ACHN (cell line): Measurements from ENCODE around the gene KRT85.
"Not testable (repeated sequence)": the region's sequence is repeated elsewhere in the genome, so short reads cannot be mapped to it uniquely, and the experiment has no call there.

ENCODE experiments used
- DNase-seq: peaks from one replicate; pipeline ENCODE4 v3.0.0-alpha.2; 2015
- in situ Hi-C: cut with HindIII; loops from 2 replicates; pipeline ENCODE4 v1.10.0; 2017; ENCODE audit warnings: low sequenced_read_pairs, low pct_ligation_motif_present, low pct_unique_long_range_greater_than_20kb

Gene KRT85

DNA sequence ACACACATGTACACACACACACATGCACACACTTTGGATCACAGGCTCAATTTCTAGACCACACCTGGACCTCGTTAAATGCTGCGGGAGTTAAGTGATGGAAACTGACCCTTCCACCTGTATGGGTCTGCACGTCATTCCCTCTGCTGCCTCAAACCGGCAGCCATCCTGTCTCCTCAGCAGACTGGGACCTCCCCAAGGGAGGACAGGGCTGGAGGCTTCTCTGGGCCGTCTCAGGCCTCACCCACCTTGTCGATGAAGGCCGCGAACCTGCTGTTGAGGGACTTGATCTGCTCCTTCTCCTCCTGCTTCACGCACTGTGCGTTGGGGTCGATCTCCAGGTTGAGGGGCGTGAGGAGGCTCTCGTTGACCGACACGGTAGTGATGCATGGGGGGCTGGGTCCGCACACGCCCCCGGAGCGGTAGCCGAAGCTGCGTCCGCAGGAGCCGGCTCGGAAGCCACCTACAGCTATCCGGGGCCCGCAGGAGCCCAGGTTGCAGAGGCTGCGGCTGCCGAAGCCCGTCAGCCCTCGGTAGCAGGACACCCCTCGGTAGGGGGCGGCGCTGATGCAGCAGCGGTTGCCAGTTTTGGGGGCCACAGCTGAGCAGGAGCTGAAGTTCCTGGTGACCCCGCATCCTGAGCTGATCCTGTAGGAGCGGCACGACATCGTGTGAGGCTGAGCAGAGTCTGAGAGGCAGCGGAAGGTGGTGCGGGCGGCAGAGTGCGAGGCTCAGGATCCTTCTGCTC is at the start of gene KRT85:
KRT85 (minus strand) TSS at position 744 of the 748 bp plus-strand sequence; CDS start at position 668, 76 bp downstream.
- in situ Hi-C loops: loop anchor here (25.0 kb wide), 1 partner anchor 620 kb away; no protein-coding TSS in a partner anchor

DNA sequence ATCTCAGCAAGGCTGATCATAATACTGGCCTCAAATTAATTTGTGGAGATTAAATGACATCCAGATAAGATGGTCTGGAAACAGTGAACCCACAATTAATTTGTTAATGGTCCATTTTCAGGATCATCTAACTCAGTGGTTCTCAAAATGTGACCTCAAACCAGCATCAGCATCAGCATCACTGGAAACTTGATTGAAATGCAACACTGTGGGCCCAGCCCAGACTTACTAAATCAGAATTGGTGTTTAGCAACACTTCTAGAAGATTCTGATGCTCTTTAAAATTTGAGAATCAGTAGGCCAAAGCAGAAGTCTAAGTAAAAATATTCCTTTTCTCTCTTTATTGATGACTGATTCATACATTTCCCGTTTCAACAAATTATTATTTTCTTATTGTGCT is 49.5 kb upstream of the KRT85 start:
- no peak for DNase-seq
- in situ Hi-C loops: no loop called here

More for the DNA sequence above, at the start of gene KRT85:
- no peak for DNase-seq

DNA sequence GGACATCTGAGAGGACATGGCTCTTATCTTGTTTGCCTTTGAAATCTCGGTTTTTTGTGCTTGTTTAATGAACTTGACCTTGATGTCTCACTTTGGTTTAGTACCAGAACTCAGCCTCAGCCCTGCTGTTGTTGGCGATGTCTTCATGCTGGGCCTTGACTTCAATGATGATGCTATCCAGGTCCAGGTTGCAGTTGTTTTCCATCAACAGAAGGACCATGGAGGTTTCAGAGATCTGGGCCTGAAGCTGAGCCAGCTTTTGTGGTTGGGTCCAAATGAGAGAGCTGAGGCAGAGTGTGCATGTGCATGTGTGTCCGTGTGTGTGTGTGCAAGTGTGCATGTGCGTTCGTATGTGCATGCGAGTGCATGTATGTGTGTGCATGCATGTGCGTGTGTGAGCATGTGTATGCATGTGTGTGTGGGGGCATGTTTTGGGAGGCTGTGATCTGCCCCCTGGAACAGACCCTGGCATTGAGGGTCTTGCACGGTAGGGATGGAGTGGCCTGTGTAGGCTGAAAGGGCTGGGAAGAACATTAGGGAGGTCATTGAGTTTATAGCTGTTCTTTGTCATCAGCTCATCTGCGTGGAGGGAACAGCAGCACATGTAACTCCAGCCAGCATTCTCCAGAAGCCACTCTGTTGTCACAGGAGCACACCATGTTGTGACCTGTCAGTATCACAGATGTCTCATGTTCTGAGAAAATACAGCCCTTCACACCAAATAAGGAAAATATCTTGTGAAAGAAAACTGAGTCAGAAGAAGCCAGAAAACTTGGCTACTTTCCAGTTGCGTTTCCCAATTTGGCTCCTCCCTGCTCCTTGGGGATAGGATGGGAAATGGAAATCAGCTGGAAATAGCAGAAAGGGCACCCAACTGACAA is 48.8 kb upstream of the KRT85 start:
- DNase-seq: no peak
- in situ Hi-C loops: no loop called here

DNA sequence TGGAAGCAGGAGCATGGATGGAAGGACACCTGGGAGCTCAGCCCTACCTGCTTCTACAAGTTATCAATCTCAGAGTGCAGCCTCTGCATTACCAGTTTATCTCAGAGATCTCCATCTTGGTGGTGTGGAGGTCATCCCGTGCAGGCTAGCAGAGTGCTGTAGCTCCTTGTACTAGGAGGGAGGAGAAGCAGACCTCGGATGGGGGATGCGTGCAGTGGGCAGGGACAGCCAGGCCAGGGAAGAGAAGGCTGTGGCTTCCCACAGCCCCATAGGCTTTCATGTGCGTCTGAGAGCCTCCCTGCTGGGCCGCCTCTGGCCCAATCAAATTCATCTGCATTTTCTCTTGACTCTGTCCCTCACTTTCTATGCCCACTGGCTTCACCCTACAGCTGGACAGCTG is 47.7 kb upstream of the KRT85 start:
- in situ Hi-C loops: no loop called here

DNA sequence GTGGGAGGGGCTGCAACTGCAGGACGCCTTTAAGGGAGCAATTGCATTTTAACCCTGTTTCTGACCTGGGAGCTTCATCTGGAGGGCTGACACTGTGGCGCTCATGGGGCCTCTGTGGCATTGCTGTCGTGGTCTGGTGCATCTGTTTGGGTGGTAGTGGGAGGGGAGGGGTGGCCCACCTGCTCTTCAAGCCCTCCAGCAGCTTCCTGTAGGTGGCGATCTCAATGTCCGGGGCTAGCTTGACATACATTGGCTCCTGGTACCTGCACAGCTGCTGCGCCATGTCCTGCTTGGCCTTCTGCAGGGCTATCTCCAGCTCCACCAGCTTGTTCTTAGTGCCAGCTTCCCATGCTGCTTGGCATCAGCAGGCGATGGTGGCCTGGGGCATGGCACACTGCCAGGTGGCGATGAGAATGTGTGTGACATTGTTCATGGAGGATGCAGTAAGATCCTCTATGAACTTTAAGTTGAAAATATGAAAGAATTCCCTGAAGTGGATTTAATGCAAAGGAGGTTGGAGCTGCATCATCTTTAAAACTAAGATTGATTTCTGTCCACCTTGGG is 46.6 kb upstream of the KRT85 start:
- DNase-seq: no peak
- in situ Hi-C loops: no loop called here

More for the DNA sequence above, 47.7 kb upstream of the KRT85 start:
- no peak for DNase-seq

DNA sequence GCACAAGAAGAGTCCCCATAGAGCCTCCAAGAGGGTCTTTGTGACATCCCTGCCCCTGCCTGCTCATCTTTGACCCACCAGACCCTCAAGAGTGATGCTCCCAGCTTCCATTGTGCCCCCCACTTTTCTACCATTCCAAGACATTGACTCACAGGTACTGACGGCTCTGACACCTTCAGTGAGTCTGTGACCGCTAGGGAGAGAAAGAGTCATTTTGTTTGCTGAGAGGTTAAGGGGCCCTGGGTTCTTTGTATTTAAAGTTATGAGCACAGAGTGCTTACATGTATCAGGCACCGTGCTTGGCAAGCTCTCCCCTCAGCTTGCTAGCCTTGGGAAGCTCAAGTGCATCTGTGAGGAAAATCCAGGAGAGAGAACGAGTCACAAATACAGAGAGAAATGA is 45.9 kb upstream of the KRT85 start:
- in situ Hi-C loops: no loop called here
- DNase-seq: no peak

DNA sequence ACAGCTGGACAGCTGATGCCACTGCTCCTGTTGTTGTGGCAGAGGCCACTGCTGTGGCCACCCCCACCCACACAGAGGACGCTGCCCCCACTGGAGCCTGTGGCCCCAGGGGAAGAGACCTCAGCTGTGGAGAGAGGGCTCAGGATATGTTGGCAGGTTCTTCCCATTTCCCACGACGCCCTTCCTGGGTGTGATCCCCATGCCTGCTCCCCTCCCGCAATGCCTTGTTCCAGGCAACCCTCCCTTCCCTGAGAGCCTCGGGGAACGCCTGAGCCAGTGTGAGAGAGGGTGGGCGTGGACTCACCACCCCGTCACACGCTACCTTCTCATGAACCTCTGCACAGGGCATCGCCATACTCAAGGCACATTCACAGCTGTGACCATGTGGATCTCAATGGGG is 44.5 kb upstream of the KRT85 start:
- DNase-seq: no peak
- in situ Hi-C loops: no loop called here

DNA sequence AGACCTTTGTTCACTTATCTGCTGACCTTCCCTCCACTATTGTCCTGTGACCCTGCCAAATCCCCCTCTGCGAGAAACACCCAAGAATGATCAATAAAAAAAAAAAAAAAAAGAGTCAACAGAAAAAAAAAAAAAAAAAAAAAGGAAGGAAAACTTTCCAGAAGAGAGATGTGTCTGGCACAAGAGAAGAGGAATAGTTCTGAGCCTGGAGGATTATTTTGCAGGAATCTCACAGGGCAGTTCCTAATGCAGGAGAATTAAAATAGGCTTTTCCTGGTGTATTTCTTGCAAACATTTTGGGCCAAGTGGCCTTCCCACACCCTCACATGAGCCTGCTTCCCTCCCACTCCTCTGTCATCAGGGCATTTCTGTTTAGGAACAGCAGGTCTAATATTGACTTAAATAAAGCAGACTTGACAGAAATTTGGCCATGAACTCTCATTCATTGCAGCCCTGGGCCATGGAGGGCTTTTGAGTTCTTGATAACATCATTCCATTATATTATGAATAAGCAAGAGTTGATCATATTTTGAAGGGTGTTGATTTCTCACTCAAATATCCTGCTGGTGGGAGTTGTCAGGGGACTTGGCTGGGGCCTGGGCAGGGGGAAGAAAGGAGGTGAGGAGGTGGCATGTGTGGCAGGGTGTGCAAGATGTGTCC is 43.4 kb upstream of the KRT85 start:
- in situ Hi-C loops, DNase-seq: not testable (repeated sequence)

DNA sequence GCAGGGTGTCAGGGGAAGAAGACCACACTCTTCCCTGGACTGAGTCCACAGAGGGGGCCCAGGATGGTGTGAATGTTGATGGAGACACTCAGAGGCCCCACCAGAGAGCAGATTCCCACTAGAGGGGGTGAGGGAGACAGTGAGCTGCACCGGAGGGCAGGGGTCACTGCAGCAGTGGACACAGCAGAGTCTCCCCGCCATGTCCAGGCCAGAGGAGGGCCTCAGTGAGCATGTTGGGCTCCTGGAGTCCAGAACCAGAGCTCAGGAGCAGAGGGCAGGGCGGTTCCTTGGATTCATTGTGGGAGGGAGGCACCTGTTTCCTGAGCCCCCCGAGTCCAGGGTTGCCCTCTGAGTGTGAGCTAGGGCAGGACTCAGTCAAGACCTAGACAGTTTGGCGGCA is 40.6 kb upstream of the KRT85 start:
- DNase-seq: no peak
- in situ Hi-C loops: no loop called here

DNA sequence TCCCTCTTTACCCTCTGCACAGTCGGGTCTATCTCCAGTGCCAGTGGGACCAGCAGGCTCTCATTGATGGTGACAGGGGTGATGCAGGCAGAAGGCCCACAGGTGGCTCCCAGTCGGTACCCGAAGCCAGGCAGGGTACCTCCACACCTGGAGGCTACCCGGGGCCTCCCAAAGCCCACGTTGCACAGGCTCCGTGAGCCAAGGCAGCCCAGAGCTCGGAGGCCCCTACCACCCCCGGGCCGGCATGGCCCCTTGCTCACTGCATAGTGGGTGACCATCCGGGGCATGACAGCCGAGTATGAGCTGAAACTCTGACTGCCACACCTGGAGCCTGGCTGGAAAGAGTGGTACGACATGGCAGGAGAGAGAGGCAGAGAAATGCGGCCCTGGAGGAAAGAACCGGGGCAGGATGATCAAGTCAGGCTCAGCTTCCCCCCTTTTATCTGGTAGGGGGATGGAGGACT is 38.7 kb upstream of the KRT85 start, which contains the start of gene KRT82:
KRT82 (minus strand) TSS at position 414 of the 464 bp plus-strand sequence; CDS start at position 356, 58 bp downstream.
- in situ Hi-C loops: no loop called here
- DNase-seq: no peak

DNA sequence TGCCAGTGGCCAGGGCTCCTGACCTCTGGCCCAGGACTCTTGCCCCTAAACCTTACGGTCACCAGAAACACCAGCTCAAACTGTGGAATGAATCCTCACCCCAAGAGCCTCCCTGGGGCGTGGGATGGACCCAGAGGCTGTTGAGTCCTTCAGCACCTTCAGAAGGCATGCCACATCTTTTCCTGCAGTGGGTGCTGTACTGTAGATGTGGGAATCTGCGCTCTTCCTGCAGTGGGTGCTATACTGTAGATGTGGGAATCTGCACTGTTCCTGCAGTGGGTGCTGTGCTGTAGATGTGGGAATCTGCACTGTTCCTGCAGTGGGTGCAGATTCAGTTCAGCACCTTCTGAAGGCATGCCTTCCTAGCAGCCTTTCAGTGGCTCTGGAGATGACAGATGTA is 37.7 kb upstream of the KRT85 start:
- DNase-seq: peak; percentile 12
- in situ Hi-C loops: no loop called here

DNA sequence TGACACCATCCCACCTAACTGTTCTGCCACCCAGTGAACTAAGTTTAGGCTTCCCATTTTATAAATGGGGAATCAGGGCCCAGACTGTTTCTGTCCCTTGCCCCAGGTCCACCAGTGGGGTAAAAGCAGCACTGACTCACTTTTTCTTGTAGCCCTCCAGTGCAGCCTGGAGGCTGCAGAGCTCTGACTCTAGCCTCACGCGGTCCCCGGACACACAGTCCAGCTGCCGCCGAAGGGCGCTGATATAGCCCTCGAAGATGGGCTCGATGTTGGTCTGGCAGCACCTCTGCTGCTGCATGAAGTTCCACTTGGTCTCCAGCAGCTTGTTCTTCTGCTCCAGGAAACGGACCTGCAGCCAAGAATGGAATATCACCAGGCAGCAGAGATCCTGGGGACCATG is 36.3 kb upstream of the KRT85 start:
- in situ Hi-C loops: no loop called here

DNA sequence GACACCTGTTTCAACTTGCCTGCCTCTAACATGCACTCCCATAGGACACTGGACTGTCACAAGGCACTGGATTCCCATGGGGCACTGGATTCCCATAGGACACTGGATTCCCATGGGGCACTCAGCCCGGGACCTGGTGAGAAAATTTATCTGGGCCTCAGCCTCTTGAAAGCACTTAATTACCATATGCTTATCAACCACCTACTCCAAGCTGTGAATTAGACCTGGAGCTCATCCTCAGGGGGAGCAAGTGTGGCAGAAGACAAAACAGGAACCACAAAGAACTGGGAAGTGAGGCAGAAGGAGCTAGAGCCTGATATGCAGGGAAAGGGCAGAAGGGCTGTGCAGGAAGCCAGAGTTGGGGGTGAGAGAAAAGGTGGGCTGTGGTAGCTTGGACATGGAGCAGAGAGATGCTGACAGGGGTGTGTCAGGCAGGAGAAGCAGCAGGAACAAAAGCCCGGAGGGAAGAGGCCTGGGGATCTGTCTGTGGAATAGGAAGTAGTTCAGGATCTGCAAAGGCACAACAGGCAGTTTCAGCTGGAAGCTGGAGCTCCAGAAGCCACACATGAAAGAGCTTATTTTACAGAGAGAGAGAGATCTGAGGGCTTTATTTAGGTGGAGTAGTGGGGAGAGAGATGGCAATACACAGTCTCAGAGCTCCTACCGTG is 35.7 kb upstream of the KRT85 start:
- in situ Hi-C loops: no loop called here
- DNase-seq: no peak

More for the DNA sequence above, 36.3 kb upstream of the KRT85 start:
- DNase-seq: no peak

DNA sequence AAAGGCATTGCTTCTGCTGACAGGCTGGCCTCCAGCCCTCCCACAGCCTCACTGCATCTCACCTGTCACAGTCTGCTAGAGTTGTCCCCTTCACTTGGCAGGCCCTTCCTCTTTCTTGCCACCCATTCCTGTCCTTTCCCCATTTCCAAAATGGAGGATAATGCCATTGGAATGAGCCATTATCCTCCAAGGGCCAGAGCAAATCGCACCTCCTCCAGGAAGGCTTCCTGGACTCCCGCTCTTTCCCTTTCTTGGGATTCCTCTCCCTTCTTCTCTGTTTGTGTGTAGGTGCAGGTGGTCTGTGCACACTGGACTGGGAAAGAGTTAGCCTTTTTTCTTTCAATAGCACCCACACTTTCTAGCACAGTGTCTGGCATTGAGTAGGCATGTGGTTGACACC is 35.1 kb upstream of the KRT85 start:
- in situ Hi-C loops: no loop called here
- no peak for DNase-seq

DNA sequence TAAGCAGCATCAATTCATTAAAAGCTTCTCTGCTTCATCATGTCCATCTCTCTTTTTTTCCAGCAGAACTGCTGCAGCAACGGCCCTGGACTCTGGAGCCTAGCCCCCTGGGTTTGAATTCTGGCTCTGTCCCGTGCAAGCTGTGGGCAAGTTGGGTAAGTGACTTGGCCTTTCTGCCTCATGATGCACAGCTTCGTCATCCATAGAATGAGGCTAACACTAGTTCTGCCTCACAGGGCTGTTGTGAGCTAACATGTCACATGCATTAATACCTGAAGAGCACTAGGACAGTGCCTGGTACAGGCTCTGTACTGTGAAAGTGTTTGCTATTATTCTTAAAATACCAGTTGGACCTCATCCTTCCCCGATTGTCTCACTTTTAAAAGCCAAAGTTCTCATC is 34.6 kb upstream of the KRT85 start:
- in situ Hi-C loops: no loop called here
- no peak for DNase-seq

DNA sequence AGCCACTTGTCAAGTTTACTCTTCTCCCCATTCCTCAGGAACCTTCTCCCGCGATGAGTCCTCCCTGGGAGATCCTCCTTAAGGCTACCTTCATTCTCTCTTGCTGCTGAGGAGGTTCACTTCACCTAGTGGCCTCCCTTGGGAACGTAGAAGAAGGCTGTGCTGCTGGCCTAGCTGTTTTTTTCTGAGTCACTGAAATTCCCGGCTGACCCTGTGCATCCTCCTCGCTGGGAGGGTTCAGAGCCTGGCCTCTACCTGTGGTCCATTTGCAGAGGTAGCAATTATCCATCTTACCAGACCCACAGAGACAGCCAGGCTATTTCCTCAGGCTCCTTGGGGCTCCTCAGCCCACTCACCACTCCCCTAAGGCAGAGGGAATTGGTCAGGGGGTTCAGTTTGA is 34.2 kb upstream of the KRT85 start:
- DNase-seq: no peak
- in situ Hi-C loops: no loop called here

DNA sequence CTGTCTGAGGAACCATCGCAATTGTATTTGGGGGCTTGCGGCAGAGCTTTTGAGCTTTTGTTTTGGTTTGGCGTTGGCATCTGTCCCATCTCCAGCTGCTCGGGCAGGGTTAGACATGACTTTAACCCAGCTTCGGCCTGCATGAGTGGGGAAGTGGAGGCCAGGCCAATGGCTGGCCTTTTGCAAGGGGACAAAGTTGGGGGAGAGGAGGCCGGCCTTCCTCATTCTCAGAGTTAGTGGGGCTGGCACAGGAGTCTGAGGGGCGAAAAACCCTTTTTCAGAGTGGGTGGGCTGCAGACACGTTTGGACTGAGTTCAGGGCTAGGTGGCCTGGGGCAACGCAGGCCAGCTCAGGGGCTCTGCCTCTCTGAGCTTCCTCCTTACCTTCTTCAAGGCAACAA is 33.6 kb upstream of the KRT85 start:
- DNase-seq: no peak

DNA sequence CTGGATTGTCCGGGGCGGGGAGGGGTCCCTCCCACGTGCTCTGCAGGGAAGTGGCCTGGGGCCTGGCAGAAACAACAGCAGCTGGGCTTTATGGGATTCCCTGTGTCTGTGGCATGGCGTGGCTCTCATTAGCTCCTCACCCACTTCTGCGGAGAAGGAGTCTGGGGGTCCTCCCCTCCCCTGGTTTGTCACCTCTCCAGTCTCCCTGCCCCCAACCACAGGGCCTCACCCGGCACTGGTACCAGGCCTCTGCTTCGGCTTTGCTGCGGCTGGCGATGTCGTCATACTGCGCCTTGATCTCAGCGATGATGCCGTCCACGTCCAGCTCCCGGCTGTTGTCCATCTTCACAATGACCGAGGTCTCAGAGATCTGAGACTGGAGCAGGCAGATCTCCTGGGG is 32.5 kb upstream of the KRT85 start:
- in situ Hi-C loops: no loop called here
- DNase-seq: no peak

More for the DNA sequence above, 33.6 kb upstream of the KRT85 start:
- in situ Hi-C loops: no loop called here
